GM18505 (cell line): Measurements from ENCODE around the gene MTG1.
A peak's percentile ranks its signal among the peaks of the same experiment; 100 is the strongest.
"Not testable (repeated sequence)": the region's sequence is repeated elsewhere in the genome, so short reads cannot be mapped to it uniquely, and the experiment has no call there.

ENCODE experiments used
- ATAC-seq: cut with Tn5 transposase; IDR thresholded peaks from one replicate; pipeline ENCODE4 v1.9.1; 2021; ENCODE audit not compliant: unreplicated experiment
- POLR2A ChIP-seq: IDR thresholded peaks from 4 replicates; pipeline ENCODE4 v1.6.1; 2011; ENCODE audit warnings: borderline replicate concordance; ENCODE audit not compliant: insufficient read depth, insufficient read length; ENCODE audit errors: extremely low read depth

Gene MTG1

DNA sequence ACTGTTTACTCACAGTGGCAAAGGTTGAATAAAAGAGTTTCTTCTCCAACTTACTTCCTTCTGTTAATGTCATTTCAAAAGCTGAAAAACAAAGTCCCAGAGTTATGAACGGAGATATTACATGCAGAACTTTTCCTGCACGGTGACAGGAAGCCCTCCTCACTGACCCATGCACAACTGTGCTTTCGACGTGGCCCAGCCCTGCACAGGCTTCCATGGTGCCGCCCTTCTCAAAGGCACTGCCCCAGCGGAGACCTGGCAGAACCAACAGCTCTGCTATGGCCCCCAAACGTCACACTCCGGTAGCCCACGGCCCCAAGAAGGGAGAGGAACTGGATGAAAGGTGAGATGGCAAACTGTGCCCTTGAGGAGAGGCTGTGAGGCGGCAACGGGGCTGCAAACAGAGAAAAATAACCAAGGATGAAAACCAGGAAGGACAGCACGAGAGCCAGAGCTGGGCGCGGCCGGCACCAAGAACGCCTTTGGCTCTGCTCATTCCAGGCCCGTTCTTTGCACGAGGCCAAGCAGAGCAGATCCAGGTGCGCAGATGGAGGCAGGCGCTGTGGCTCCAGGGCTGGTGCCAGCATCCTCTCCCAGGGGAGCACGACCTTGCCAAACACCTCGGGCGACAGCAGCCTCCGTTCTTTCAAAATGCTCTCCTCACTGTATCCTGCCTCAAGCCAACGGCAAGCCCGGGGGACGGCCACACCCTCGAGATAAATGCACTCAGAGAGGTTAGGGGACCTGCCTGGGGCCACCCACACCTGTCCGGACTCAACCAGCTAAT is 29.1 kb upstream of the MTG1 start:
- TF ChIP-seq POLR2A = no peak
- ATAC-seq = no peak

GRCh38 chr10:133365461-133366129 is 28.4 kb upstream of the MTG1 start:
- ATAC-seq = no peak
- no peak for TF ChIP-seq POLR2A

DNA sequence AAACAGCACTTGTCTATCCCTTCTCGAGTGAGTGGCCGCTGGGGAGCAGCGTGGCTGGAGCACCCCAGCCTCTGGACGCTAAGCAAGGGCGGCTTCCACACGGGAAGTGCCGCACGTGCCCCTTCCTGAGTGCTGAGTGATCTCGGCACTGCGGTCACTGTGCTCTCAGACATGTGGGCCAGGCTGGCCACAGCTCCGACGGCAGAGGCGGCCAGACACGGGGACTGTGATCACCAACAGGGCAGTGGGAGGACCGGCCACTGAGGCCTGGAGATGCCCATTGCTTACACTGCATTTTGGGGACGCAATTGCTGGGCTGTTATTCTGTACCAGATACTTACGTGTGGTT is 27.9 kb upstream of the MTG1 start:
- TF ChIP-seq POLR2A = no peak
- no peak for ATAC-seq

- no peak for TF ChIP-seq POLR2A
- ATAC-seq = no peak
Observed at GRCh38 chr10:133366751-133367150, 27.2 kb upstream of the MTG1 start.

DNA sequence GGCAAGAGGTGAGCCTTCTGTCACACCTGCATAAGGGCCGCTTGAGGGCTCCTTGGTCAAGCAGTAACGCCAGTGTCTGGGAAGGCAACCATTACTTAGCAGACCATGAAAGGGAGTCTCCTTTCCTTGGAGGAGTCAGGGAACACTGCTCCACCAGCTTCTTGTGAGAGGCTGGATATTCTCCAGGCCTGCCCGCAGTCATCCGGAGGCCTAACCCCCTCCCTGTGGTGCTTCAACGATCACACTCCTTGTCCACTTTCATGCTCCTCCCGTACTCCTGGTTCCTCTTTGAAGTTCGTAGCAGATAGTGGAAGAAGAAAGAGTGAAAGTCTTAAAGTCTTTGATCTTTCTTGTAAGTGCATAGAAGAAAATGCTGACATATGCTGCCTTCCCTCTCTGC is 26.5 kb upstream of the MTG1 start:
- not testable (repeated sequence) for ATAC-seq

DNA sequence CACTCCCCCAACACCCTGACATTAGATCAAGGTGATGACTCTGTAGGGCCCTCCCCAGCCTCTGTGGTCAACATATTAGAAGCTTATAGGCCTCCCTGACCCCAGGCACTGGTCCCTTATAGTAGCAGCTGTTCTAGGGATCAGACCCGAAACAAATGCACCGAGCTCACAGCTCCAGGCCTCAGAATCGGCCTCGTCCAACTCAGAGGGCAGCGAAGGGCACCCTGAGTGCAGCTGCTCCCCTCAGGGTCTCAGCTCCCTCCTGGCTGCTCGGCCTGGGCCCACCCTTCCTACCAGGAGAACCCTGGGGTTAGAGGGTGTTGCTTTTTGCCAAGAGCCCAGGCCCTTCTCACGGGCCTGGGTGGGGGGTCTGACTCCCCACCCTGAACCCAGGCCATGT is 25.8 kb upstream of the MTG1 start:
- ATAC-seq = no peak
- TF ChIP-seq POLR2A = no peak

GRCh38 chr10:133370030-133370786 is 23.7 kb upstream of the MTG1 start:
- no peak for TF ChIP-seq POLR2A
- ATAC-seq = no peak

GRCh38 chr10:133372507-133372906 is 21.4 kb upstream of the MTG1 start:
- TF ChIP-seq POLR2A = no peak
- no peak for ATAC-seq

DNA sequence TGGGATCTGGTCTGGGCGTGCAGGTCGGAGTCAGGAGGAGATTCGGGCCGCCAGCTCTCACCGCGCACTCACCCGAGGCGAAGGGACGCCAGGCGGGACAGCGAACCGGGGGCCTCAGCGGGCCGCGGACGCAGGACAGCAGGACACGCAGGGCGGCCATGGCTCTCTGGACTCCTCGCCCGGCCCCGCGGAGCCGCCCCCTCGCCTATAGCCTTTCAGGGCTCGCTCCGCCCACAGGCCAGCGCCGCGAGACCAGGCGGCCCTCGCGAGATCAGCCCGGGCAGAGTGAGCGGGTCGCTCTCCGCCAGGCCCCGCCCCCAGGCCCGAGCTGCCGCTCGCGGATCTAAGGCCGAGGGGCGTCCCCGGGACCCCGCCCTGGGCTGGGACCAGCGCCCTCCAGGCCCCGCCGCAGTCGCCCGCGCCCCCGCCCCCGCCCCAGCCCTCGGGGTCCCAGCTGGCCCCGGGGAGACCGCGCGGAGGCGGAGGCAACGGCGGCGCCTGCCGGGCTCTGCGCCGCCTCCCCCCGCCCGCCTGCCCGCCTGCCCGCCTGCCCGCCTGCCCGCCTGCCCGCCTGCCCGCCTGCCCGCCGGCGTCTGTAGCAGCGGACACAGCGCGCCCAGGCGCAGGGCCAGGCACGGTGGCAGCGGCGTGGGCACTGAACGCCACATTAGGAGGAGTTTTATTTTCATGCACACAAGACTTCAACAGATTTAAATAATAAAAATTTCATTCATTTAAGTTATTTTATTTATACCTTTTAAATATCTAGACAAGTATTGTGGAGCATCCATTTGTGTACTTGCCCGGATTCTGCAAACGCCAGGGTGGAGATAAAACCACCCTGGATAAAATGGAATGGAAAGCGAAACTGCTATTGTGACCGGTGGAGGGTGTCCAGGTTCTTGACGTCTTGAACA is 20.5 kb upstream of the MTG1 start, which contains the start of gene ECHS1:
Gene ECHS1 (minus strand): TSS at position 181 of the 917 bp plus-strand sequence. CDS start 21 bp downstream, at position 160.
- TF ChIP-seq POLR2A = peak; percentile 87
- peak; percentile 95 for ATAC-seq

- ATAC-seq = no peak
- TF ChIP-seq POLR2A = no peak
Observed at GRCh38 chr10:133375357-133376115, 18.4 kb upstream of the MTG1 start.

DNA sequence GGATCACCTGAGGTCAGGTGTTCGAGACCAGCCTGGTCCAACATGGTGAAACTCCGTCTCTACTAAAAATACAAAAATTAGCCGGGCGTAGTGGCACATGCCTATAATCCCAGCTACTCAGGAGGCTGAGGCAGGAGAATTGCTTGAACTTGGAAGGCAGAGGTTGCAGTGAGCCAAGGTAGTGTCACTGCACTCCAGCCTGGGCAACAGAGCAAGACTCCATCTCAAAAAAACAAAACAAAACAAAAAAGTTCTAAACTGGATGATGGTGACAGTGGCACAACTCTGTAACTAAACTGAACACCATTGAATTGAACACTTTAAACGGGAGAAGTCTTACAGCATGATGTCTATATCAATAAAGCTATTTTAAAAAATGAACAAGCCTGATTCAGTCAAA is 17.8 kb upstream of the MTG1 start:
- not testable (repeated sequence) for ATAC-seq

DNA sequence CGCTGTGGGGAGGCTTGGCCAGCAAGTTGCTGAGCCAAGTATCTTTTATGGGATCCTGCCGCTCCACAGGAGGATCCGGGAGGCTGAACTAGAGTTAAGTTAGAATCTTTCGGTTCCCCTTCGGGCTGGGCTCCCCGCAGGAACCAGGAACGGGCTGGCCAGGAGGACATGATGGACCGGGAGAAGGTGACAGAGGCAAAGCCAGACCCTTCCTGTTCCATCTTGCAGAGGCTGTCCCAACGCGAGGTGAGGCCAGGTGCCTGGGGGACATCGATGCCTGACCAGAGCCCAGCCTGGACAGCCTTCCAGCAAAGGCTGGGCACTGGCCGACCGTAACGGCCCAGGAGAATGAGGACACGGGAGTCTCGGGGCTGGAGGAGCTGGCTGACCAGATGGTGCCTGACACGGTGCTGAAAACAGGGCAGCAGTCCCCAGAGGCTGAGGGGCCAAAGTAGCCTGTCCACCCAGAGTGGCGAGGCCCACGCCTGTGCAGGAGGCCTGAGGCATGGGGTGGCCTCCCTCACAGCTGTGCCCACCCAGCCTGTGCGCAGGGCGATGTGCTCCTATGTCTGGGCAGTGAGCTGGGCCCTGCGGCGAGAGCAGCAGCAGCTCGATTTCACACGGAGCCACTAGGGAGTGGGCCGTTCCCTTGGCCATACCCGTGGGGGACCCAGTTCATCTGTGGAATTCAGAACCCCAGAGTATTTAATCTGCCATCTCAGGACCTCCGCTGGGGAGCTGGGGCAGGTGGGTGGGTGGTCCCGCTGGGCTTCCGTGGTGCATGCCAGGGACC is 16.7 kb upstream of the MTG1 start:
- TF ChIP-seq POLR2A = no peak
- ATAC-seq = no peak
